Smooth muscle cell (in vitro differentiated cells): Measurements from ENCODE around the gene CEP250. TPM values are rescaled to one million over a fixed set of nuclear protein-coding genes. Genes with fewer than 3 reads are reported as not detected.

ENCODE experiments used
- DNase-seq: peaks from one replicate; lab custom pipeline; 2025; ENCODE audit not compliant: unreplicated experiment; lab: John Stamatoyannopoulos, UW
- H2AFZ ChIP-seq: fragments of 200-600 bp; sonication (generic); 2 replicates; pipeline ENCODE4 v1.6.0; 2016; ENCODE audit warnings: antibody characterized with exemption, low read depth, mild to moderate bottlenecking
- H3F3A ChIP-seq: fragments of 200-600 bp; sonication (generic); 2 replicates; pipeline ENCODE4 v1.6.0; 2017; ENCODE audit warnings: antibody characterized with exemption, low read depth
- H3K27ac ChIP-seq: fragments of 200-600 bp; sonication (generic); 2 replicates; pipeline ENCODE4 v1.5.1; 2016; ENCODE audit warnings: low read depth, mild to moderate bottlenecking
- H3K27me3 ChIP-seq: fragments of 200-600 bp; sonication (generic); 2 replicates; pipeline ENCODE4 v1.6.1; 2016; ENCODE audit warnings: low read depth, mild to moderate bottlenecking
- H3K36me3 ChIP-seq: fragments of 200-600 bp; sonication (generic); 2 replicates; pipeline ENCODE4 v1.5.1; 2016; ENCODE audit warnings: low read depth
- H3K4me1 ChIP-seq: fragments of 200-600 bp; sonication (generic); 2 replicates; pipeline ENCODE4 v1.5.1; 2016; ENCODE audit warnings: low read depth
- H3K4me2 ChIP-seq: fragments of 200-600 bp; sonication (generic); 2 replicates; pipeline ENCODE4 v1.6.0; 2016; ENCODE audit warnings: mild to moderate bottlenecking
- H3K4me3 ChIP-seq: fragments of 200-600 bp; sonication (generic); 2 replicates; pipeline ENCODE4 v1.5.1; 2016; ENCODE audit warnings: mild to moderate bottlenecking
- H3K79me2 ChIP-seq: fragments of 200-600 bp; sonication (generic); 2 replicates; pipeline ENCODE4 v1.6.0; 2016; ENCODE audit warnings: low read depth, mild to moderate bottlenecking
- H3K9ac ChIP-seq: fragments of 200-600 bp; sonication (generic); 2 replicates; pipeline ENCODE4 v1.6.0; 2016; ENCODE audit warnings: low read depth
- H3K9me3 ChIP-seq: fragments of 200-600 bp; sonication (generic); replicated peaks from 2 replicates; pipeline ENCODE4 v1.5.1; 2016; ENCODE audit warnings: low read depth
- H4K20me1 ChIP-seq: fragments of 200-600 bp; sonication (generic); 2 replicates; pipeline ENCODE4 v1.6.0; 2016; ENCODE audit warnings: low read depth
- WGBS: methylation state at CpG from one replicate; pipeline ENCODE4 v1.1.7; 2016; ENCODE audit warnings: low lambda C conversion rate; 5-methylcytosine and 5-hydroxymethylcytosine counted together
- polyA plus RNA-seq: library from polyadenylated mRNA; unstranded; fragments of >200 nt; fragmentation: Nextera tagmentation; extraction: Ambion mirVana; gene quantifications from 2 replicates; pipeline ENCODE4 v1.2.1, GENCODE V29; 2016
- total RNA-seq: library from RNA; depleted of rRNA; stranded (reverse); fragments of >200 nt; gene quantifications from 2 replicates; pipeline ENCODE4 v1.2.3, GENCODE V29; 2014
- TF ChIP-seq, protein P1 (sequence below): fragments of 200-600 bp; sonication (generic); IDR thresholded peaks from 2 replicates; pipeline ENCODE4 v1.5.1; 2017; ENCODE audit warnings: borderline replicate concordance, mild to moderate bottlenecking, antibody characterized with exemption; ENCODE audit not compliant: insufficient read depth, poor library complexity, severe bottlenecking

Gene CEP250, protein sequence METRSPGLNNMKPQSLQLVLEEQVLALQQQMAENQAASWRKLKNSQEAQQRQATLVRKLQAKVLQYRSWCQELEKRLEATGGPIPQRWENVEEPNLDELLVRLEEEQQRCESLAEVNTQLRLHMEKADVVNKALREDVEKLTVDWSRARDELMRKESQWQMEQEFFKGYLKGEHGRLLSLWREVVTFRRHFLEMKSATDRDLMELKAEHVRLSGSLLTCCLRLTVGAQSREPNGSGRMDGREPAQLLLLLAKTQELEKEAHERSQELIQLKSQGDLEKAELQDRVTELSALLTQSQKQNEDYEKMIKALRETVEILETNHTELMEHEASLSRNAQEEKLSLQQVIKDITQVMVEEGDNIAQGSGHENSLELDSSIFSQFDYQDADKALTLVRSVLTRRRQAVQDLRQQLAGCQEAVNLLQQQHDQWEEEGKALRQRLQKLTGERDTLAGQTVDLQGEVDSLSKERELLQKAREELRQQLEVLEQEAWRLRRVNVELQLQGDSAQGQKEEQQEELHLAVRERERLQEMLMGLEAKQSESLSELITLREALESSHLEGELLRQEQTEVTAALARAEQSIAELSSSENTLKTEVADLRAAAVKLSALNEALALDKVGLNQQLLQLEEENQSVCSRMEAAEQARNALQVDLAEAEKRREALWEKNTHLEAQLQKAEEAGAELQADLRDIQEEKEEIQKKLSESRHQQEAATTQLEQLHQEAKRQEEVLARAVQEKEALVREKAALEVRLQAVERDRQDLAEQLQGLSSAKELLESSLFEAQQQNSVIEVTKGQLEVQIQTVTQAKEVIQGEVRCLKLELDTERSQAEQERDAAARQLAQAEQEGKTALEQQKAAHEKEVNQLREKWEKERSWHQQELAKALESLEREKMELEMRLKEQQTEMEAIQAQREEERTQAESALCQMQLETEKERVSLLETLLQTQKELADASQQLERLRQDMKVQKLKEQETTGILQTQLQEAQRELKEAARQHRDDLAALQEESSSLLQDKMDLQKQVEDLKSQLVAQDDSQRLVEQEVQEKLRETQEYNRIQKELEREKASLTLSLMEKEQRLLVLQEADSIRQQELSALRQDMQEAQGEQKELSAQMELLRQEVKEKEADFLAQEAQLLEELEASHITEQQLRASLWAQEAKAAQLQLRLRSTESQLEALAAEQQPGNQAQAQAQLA (N-terminal part only)
- total RNA-seq (16.0 and 21.9 TPM in 2 replicates), polyA plus RNA-seq (22.1 and 36.7 TPM in 2 replicates)

DNA sequence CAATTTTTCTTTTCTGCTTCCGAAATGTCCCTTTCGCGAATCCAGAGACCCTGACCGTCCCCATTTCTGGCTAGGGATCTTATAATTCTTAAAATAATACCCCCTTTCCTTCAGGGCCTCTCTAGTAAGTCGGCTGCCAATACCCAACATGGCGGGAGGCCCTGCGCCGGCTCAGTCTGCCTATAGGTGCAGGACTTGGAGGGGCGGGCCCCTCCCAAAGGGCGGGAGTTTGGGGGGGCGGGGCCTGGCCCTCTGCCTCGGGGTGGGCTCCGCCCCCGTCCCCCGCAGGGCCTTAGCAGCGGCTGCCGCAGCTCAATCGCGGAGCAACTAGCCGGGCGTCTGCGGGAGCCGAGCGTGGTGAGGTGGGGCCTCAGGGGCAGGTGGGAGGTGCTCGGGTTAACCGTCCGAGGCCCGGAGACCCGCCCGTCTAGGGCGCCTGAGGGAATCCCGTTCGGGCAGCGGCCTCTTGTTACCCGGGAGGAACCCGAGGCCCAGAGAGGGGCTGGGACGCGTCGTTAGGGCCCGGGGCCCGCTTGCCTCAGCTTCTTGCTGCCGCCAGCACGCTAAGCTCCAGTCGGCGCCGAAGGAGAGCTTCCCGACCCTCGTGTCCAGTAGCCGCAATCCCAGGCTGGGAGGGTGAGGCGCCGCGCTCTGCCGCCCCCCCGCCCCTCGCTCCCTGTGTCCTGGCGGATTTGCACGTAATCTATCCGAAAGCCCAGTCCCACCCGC lies at the start of gene CEP250:
CEP250 (plus strand) TSS at position 718 of the 729 bp plus-strand sequence. CDS start 6,770 bp downstream, outside the sequence.
- H3K36me3 ChIP-seq = no peaks in the 10 kb centered on the region
- H2AFZ ChIP-seq = peak within 1 kb of the TSS; percentile 83
- no peaks in the 10 kb centered on the region for H3K9me3 ChIP-seq
- DNase-seq = peak; percentile 93
- TF ChIP-seq, protein P1, sequence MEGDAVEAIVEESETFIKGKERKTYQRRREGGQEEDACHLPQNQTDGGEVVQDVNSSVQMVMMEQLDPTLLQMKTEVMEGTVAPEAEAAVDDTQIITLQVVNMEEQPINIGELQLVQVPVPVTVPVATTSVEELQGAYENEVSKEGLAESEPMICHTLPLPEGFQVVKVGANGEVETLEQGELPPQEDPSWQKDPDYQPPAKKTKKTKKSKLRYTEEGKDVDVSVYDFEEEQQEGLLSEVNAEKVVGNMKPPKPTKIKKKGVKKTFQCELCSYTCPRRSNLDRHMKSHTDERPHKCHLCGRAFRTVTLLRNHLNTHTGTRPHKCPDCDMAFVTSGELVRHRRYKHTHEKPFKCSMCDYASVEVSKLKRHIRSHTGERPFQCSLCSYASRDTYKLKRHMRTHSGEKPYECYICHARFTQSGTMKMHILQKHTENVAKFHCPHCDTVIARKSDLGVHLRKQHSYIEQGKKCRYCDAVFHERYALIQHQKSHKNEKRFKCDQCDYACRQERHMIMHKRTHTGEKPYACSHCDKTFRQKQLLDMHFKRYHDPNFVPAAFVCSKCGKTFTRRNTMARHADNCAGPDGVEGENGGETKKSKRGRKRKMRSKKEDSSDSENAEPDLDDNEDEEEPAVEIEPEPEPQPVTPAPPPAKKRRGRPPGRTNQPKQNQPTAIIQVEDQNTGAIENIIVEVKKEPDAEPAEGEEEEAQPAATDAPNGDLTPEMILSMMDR = no peak
- peak within 1 kb of the TSS; percentile 65 for H3K4me3 ChIP-seq
- H3K27ac ChIP-seq = peak within 1 kb of the TSS; percentile 96
- peak within 1 kb of the TSS; percentile 88 for H3K4me2 ChIP-seq
- H3F3A ChIP-seq = no peaks in the 10 kb centered on the region
- 1% methylated on average over 46 of the region's 59 CpGs for WGBS
- peaks cover 23% of the 10 kb centered on the region for H3K79me2 ChIP-seq
- H3K4me1 ChIP-seq = peaks cover 6% of the 10 kb centered on the region
- peak within 1 kb of the TSS; percentile 95 for H3K9ac ChIP-seq
- H4K20me1 ChIP-seq = peaks cover 7% of the 10 kb centered on the region
- H3K27me3 ChIP-seq = no peaks in the 10 kb centered on the region

DNA sequence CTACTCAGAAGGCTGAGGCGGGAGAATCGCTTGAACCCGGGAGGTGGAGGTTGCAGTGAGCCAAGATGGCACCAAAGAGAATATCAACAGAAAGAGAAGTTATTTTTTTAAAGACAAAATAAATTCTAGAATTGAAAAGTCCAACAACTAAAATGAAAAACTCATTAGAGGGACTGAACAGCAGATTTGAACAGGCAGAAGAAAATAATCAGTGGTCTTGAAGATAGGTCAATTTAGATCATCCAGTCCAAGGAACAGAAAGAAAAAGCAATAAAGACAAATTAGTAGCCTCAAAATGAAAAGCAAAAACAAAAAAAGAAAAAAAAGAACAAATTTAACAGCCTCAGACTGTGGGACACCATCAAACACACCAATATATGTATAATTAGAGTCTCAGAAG lies 49.6 kb upstream of the CEP250 start:
- Histone ChIP-seq H3F3A (no peaks in the 10 kb centered on the region), H3K27ac (no peak overlapping the region), H3K79me2 (peaks cover 69% of the 10 kb centered on the region), H3K9me3 (no peaks in the 10 kb centered on the region), H3K27me3 (no peaks in the 10 kb centered on the region), H3K4me2 (no peak overlapping the region), H3K4me1 (peaks cover 2% of the 10 kb centered on the region), H3K36me3 (peaks cover 21% of the 10 kb centered on the region), H2AFZ (no peak overlapping the region), H3K9ac (no peak overlapping the region), H3K4me3 (no peak overlapping the region), H4K20me1 (peaks cover 4% of the 10 kb centered on the region)
- 98% methylated on average over 3 of the region's 3 CpGs for WGBS
- no peak for DNase-seq
- TF ChIP-seq, protein P1 = no peak

DNA sequence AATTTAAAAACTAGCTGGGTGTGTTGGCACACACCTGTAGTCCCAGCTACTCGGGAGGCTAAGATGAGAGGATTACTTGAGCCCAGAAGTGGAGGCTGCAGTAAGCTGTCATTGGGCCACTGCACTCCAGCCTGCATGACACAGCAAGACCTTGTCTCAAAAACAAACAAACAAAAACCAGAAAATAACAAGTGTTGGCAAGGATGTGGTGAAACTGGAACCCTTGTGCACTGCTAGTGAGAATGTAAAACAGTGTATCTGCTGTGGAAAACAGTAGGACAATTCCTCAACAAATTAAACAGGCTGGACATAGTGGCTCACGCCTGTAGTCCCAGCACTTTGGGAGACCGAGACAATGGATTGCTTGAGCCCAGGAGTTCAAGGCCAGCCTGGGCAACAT lies 47.1 kb upstream of the CEP250 start:
- H2AFZ ChIP-seq = no peak overlapping the region
- H3K27me3 ChIP-seq = no peaks in the 10 kb centered on the region
- no peaks in the 10 kb centered on the region for H3K9me3 ChIP-seq
- H3K4me2 ChIP-seq = no peak overlapping the region
- H4K20me1 ChIP-seq = no peaks in the 10 kb centered on the region
- no peak for DNase-seq
- peaks cover 5% of the 10 kb centered on the region for H3K4me1 ChIP-seq
- H3F3A ChIP-seq = no peaks in the 10 kb centered on the region
- peaks cover 21% of the 10 kb centered on the region for H3K36me3 ChIP-seq
- peaks cover 65% of the 10 kb centered on the region for H3K79me2 ChIP-seq
- TF ChIP-seq, protein P1 = no peak
- no peak overlapping the region for H3K9ac ChIP-seq
- no peak overlapping the region for H3K27ac ChIP-seq
- no peak overlapping the region for H3K4me3 ChIP-seq
- 96% methylated on average over 3 of the region's 3 CpGs for WGBS
